HUES64 (cell line): Measurements from ENCODE around the gene CCDC91.
"Not testable (repeated sequence)": the region's sequence is repeated elsewhere in the genome, so short reads cannot be mapped to it uniquely, and the experiment has no call there.

Experiments used
- H3K27ac ChIP-seq: 2 replicates; pipeline ENCODE4 v1.7.0; 2013; ENCODE audit warnings: low read depth, low read length, inconsistent platforms
- H3K27me3 ChIP-seq: 2 replicates; pipeline ENCODE4 v1.6.1; 2013; ENCODE audit warnings: mild to moderate bottlenecking, low read length; ENCODE audit not compliant: insufficient read depth
- H3K36me3 ChIP-seq: 2 replicates; pipeline ENCODE4 v1.6.1; 2013; ENCODE audit warnings: mild to moderate bottlenecking, low read length; ENCODE audit not compliant: insufficient read depth
- H3K4me1 ChIP-seq: 2 replicates; pipeline ENCODE4 v1.6.1; 2013; ENCODE audit warnings: mild to moderate bottlenecking, low read length, moderate library complexity; ENCODE audit not compliant: insufficient read depth
- H3K4me3 ChIP-seq: 2 replicates; pipeline ENCODE4 v1.5.1; 2013; ENCODE audit warnings: mild to moderate bottlenecking, low read length, moderate library complexity
- H3K9ac ChIP-seq: 2 replicates; pipeline ENCODE4 v1.6.1; 2013; ENCODE audit warnings: mild to moderate bottlenecking, low read depth, low read length
- H3K9me3 ChIP-seq: 2 replicates; pipeline ENCODE4 v1.6.1; 2013; ENCODE audit warnings: low read depth, low read length; ENCODE audit not compliant: insufficient read depth
- WGBS: fragments of 150-250, 120-280 bp; methylation state at CpG from one replicate; pipeline ENCODE4 v1.1.7; 2013; ENCODE audit warnings: missing lambda C conversion rate; 5-methylcytosine and 5-hydroxymethylcytosine counted together

CCDC91 gene

DNA sequence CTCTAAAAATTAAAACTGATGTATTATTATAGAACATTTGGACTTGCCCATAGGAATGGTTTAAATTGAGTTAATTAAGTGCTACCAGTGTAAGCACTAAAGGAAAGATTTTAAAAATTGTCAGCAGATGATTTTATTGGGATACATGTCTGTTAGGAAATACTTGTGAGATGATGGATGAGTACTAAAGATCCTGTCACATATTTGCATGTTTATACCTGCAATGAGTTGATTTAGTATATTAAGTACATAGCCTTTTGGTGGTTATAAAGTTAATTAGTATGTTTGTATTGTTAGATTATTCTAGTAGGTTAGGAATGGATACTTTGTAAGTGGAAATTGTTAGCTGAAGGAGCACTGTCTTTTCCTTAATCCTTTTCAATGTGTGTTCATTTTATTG is 67.2 kb downstream of the CCDC91 start:
- Histone ChIP-seq H3K27me3 (no peaks in the 10 kb centered on the region), H3K36me3 (peaks cover 4% of the 10 kb centered on the region; the same call in 1 of the 2 replicates), H3K27ac (no peak overlapping the region), H3K4me1 (no peaks in the 10 kb centered on the region), H3K4me3 (no peak overlapping the region), H3K9me3 (no peaks in the 10 kb centered on the region), H3K9ac (no peak overlapping the region)

DNA sequence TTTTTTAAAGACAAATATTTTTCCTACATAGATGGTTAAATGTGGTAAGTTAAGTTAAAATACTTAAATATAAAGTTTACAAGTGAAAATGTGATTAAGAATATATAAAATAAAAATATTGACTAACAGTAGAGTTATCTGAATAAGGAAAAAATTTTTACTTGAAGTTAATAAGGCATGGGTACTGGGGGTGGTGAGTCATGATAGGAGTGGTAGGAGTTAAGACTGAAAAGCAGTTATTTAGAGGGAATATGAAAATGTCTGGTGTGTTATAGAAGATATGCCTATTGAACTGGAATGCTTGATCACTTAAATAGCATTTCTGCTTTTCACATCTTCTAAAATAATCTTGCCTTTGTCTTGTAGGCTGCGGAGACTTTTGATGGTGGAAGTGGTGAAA is 68.7 kb downstream of the CCDC91 start:
- H3K36me3 ChIP-seq: peaks cover 8% of the 10 kb centered on the region; the same call in 1 of the 2 replicates
- H3K4me3 ChIP-seq: no peak overlapping the region
- no peaks in the 10 kb centered on the region for H3K4me1 ChIP-seq
- H3K27me3 ChIP-seq: no peaks in the 10 kb centered on the region
- no peak overlapping the region for H3K9ac ChIP-seq
- no peak overlapping the region for H3K27ac ChIP-seq
- WGBS: 100% methylated on average over 1 of the region's 1 CpG
- no peaks in the 10 kb centered on the region for H3K9me3 ChIP-seq

DNA sequence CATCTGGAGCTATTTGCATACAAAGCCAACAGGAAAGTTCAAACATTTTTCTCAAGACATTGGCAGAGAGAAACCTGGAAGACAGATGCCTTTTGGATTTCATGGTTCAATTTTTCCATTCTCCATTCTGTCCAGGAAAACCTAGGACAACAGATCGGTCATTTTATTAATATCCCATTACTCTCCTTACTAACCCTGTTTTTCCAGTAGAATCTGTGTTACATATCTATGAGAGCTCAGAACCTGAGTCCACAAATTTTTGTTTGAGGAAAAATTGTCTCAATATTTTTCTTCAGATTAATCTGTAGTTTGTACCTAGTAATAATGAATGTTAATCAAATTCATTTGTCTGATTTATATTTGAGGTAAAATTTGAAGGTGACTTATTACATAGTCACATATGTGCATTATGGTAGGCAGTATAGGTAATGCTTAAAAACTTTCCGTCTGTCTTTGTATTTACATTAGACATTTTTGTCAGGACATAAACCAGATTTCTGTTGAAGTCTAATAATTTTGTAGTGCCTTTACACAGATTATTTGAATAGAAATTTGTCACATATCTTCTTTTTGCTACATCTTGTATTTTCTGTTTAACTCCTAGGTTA is 75.3 kb downstream of the CCDC91 start:
- no peak overlapping the region for H3K4me3 ChIP-seq
- WGBS: 93% methylated on average over 2 of the region's 2 CpGs
- peaks cover 5% of the 10 kb centered on the region; the same call in 1 of the 2 replicates for H3K9me3 ChIP-seq
- H3K4me1 ChIP-seq: no peaks in the 10 kb centered on the region
- H3K9ac ChIP-seq: no peak overlapping the region
- H3K27ac ChIP-seq: no peak overlapping the region
- no peaks in the 10 kb centered on the region for H3K27me3 ChIP-seq
- H3K36me3 ChIP-seq: peaks cover 8% of the 10 kb centered on the region

DNA sequence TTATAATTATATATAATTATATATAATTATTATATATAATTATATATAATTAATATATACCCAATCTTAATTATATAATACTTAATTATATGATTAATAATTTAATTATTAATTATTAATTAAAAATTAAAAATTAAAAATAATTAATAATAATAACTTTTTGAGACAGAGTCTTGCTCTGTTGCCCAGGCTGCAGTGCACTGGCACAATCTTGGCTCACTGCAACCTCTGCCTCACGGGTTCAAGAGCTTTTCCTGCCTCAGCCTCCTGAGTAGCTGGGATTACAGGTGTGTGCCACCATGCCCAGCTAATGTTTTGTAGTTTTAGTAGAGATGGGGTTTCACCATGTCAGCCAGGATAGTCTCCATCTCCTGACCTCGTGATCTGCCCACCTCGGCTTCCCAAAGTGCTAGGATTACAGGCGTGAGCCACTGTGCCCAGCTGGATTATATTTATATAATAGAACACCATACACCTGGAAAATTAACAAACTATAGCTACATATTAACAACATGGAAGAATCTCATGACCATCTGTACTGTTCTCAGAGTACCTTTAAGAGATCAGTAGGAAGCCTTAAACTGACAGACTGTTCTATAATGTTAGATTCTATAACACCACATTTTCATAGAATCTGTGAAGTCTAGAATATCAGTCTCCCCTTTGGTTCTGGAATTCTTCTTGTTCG is 77.8 kb downstream of the CCDC91 start:
- not testable (repeated sequence) for H3K27me3 ChIP-seq, H3K4me1 ChIP-seq, H3K4me3 ChIP-seq, H3K9ac ChIP-seq, H3K27ac ChIP-seq
- Histone ChIP-seq H3K36me3 (peaks cover 14% of the 10 kb centered on the region), H3K9me3 (peaks cover 20% of the 10 kb centered on the region)
- WGBS: 93% methylated on average over 4 of the region's 5 CpGs

DNA sequence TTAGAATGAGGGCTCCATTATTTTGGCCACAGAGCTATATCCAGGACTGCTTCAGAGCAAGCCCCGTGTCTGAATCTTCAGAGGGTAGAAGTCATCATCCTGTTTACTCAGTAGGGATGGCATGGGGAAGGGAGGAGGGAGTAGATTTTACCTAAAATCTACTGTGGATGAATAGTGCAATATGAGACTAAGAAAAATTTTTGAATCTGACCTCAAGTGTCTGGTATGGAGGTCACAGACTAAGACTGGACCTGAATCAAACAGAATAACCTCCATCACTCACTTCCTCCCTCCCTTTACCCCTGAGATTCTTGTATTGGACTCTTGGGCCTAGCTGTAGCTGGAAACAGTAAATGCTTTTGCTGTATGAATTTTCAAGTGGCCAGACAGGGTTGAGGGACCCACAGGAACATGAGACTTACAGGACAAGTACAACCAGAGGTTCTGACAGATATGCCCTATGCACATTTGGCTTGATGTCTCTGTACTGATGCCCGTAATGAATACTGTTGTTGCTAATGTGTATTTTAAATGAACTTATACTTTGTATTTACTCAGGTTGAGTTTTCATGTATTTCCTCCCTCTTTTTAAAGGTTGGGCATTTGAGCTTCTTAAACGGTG is 78.5 kb downstream of the CCDC91 start:
- Histone ChIP-seq H3K27me3 (no peaks in the 10 kb centered on the region), H3K4me1 (no peaks in the 10 kb centered on the region), H3K36me3 (peaks cover 14% of the 10 kb centered on the region), H3K9ac (no peak overlapping the region), H3K4me3 (no peak overlapping the region), H3K9me3 (peaks cover 20% of the 10 kb centered on the region), H3K27ac (no peak overlapping the region)
- WGBS: 93% methylated on average over 3 of the region's 3 CpGs

DNA sequence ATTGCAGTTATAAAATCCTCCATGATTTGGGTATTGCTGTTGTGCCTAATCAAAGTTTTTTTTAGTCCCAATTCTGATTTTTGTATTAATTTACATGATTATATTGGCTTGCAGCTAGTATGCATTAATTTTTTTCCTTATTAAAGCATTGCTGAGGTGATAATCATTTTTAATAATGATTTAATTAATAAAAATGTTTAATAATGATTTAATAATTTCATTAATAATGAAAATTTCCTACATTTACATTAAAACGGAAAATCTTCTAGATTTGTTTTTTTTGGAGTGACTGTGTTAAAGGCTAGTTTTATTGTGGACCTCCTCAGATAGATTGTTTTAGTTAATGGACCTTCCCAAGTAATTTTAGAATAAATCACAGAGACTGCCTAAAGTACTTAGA is 79.6 kb downstream of the CCDC91 start:
- H3K4me1 ChIP-seq: no peaks in the 10 kb centered on the region
- no CpG with 5 or more reads among the region's 1 CpG for WGBS
- no peak overlapping the region for H3K4me3 ChIP-seq
- peaks cover 14% of the 10 kb centered on the region for H3K36me3 ChIP-seq
- H3K27ac ChIP-seq: no peak overlapping the region
- H3K9ac ChIP-seq: no peak overlapping the region
- H3K27me3 ChIP-seq: no peaks in the 10 kb centered on the region
- peaks cover 20% of the 10 kb centered on the region for H3K9me3 ChIP-seq

DNA sequence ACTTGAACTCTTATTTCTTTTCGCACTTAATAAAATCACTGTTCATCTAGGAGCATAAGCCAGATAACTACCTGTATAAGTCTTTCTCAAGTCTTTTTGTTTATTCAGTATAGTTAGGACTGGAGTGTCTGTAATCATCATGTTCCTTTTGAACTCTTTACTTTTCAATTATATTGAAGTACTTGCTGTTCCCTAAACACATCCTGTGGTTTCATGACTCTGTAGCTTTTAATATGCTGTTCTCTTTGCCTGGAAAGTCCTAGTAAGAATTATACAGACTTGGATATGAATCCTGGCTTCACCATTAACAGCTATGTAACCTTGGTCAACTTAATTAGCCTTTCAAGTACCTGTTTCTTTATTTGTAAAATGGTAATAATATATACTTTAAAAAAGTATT is 88.2 kb downstream of the CCDC91 start:
- Histone ChIP-seq H3K9me3 (no peaks in the 10 kb centered on the region; the same call in 1 of the 2 replicates), H3K4me1 (no peaks in the 10 kb centered on the region), H3K36me3 (no peaks in the 10 kb centered on the region), H3K27me3 (no peaks in the 10 kb centered on the region), H3K4me3 (no peak overlapping the region), H3K9ac (no peak overlapping the region), H3K27ac (no peak overlapping the region)
- WGBS: 96% methylated on average over 1 of the region's 1 CpG

DNA sequence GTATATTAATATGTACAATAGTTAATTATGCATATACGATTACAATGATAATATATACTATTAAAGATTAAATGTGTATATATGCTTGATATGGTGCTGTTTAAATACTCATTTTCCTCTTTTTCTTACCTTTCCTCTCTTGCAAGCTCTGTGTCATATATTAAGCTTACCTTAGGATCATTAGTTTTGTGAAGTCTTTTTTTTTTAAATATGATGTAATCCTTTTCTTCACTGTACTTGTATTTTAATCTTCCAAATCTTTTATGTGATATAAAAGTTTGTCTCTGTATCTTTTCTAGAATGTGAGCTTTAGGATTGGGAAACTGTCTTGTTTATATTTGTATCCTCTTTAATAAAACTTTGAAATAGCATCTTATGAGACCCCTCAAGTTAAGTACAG is 88.7 kb downstream of the CCDC91 start:
- Histone ChIP-seq H3K9ac (no peak overlapping the region), H3K27me3 (no peaks in the 10 kb centered on the region), H3K4me1 (no peaks in the 10 kb centered on the region), H3K4me3 (no peak overlapping the region), H3K36me3 (no peaks in the 10 kb centered on the region), H3K27ac (no peak overlapping the region), H3K9me3 (no peaks in the 10 kb centered on the region; the same call in 1 of the 2 replicates)
- WGBS: no CpG with 5 or more reads among the region's 1 CpG

DNA sequence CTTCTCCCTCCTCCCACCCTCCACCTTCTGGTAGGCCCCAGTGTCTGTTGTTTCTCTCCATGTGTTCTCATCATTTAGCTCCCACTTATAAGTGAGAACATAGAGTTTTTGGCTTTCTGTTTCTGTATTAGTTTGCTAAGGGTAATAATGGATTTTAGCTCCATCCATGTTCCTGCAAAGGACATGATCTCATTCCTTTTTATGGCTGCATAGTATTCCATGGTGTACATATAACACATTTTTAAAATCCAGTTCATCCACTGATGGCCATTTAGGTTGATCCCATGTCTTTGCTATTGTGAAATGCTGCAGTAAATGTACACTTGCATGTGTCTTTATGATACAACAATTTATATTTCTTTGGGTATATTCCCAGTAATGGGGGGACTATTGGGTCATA is 96.1 kb downstream of the CCDC91 start:
- Histone ChIP-seq H3K9ac (no peak overlapping the region), H3K9me3 (peaks cover 13% of the 10 kb centered on the region; the same call in 1 of the 2 replicates), H3K27me3 (no peaks in the 10 kb centered on the region), H3K27ac (no peak overlapping the region), H3K4me3 (no peak overlapping the region), H3K4me1 (no peaks in the 10 kb centered on the region), H3K36me3 (no peaks in the 10 kb centered on the region)

DNA sequence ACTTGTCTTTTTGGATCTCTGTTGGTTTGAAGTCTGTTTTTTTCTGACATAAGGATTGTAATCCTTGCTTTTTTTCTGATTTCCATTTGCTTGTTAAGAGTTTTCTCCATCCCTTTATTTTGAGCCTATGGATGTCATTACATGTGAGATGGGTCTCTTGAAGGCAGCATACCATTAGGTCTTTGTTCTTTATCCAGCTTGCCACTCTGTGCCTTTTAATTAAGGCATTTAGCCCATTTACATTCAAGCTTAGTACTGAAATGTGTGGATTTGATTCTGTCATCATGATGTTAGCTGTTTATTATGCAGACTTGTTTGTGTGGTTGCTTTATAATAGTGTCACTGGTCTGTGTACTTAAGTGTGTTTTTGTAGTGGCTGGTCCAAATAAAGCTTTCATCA is 100.0 kb downstream of the CCDC91 start:
- Histone ChIP-seq H3K9me3 (0 out of 2 replicates have a peak, but pooled peaks cover 13% of the 10 kb centered on the region), H3K36me3 (no peaks in the 10 kb centered on the region), H3K4me3 (no peak overlapping the region)

DNA sequence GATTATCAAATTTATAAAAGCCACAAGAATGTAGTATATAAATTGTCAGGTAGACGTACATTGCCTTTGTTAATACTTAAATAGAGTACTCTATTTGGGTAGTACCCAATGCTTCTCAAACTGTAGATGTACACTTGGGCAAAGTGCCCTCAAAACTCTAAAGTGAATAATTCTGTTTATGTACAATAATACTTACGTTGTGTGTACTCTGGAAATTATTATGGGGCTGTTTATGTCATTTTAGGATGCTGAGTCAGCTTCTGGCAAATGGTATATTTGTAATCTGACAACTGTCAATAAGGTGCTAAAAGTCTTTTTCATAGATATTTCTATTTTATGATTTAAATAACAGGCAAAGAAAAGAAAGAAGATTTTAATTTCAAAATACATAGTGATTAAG is 102.4 kb downstream of the CCDC91 start:
- 0 out of 2 replicates have a peak, but pooled peaks cover 13% of the 10 kb centered on the region for H3K9me3 ChIP-seq
- no peak overlapping the region for H3K4me3 ChIP-seq
- no peaks in the 10 kb centered on the region; the same call in 1 of the 2 replicates for H3K4me1 ChIP-seq
- H3K27me3 ChIP-seq: no peaks in the 10 kb centered on the region
- H3K36me3 ChIP-seq: no peaks in the 10 kb centered on the region
- WGBS: 100% methylated on average over 1 of the region's 2 CpGs
- no peak overlapping the region for H3K9ac ChIP-seq
- no peak overlapping the region for H3K27ac ChIP-seq

More for the DNA sequence above, 100.0 kb downstream of the CCDC91 start:
- H3K4me1 ChIP-seq: no peaks in the 10 kb centered on the region
- no peak overlapping the region for H3K9ac ChIP-seq
- H3K27ac ChIP-seq: no peak overlapping the region
- no peaks in the 10 kb centered on the region for H3K27me3 ChIP-seq
